A673 (cell line): ENCODE results near the gene TXNRD2. TPM values are rescaled to one million over a fixed set of nuclear protein-coding genes. Genes with fewer than 3 reads are reported as not detected.
"Not testable (repeated sequence)": the region's sequence is repeated elsewhere in the genome, so short reads cannot be mapped to it uniquely, and the experiment has no call there.

Experiments
- BruUV-seq: library from RNA; stranded (reverse); fragments of 400-500 nt; replicated peaks from 2 replicates; lab custom pipeline; 2021; lab: Mats Ljungman, UMichigan
- CTCF ChIA-PET: fragments of 300-600 bp; sonication (Branson Sonifier 250); formaldehyde crosslinking; loops from one replicate; lab custom pipeline; 2022; ENCODE audit warnings: antibody characterized with exemption; lab: Charles Lee
- POLR2A ChIA-PET: fragments of 300-600 bp; sonication (Branson Sonifier 250); formaldehyde crosslinking; loops from one replicate; lab custom pipeline; 2022; ENCODE audit warnings: antibody characterized with exemption; ENCODE audit not compliant: low non-redundant PET; lab: Charles Lee
- DNase-seq: peaks from one replicate; pipeline ENCODE4 v3.0.0-alpha.2; 2015; ENCODE audit warnings: low spot score
- H3K27ac ChIP-seq: fragments of 200-600 bp; sonication (generic); 2 replicates; pipeline ENCODE4 v1.5.1; 2016; ENCODE audit warnings: mixed run types, low read depth, mild to moderate bottlenecking, mixed read lengths, antibody characterized with exemption, low read length; ENCODE audit not compliant: poor library complexity, severe bottlenecking
- H3K27me3 ChIP-seq: fragments of 200-600 bp; sonication (generic); replicated peaks from 2 replicates; pipeline ENCODE4 v1.6.1; 2017; ENCODE audit warnings: mixed run types, low read depth, mild to moderate bottlenecking, mixed read lengths, antibody characterized with exemption, low read length; ENCODE audit not compliant: insufficient read depth, poor library complexity
- H3K36me3 ChIP-seq: fragments of 200-600 bp; sonication (generic); 2 replicates; pipeline ENCODE4 v1.6.1; 2016; ENCODE audit warnings: mixed run types, mild to moderate bottlenecking, mixed read lengths, antibody characterized with exemption, low read length; ENCODE audit not compliant: insufficient read depth, poor library complexity, severe bottlenecking
- H3K4me1 ChIP-seq: fragments of 200-600 bp; sonication (generic); 2 replicates; pipeline ENCODE4 v1.6.1; 2017; ENCODE audit warnings: mixed run types, mild to moderate bottlenecking, mixed read lengths, antibody characterized with exemption, low read length; ENCODE audit not compliant: insufficient read depth, poor library complexity, severe bottlenecking
- H3K4me3 ChIP-seq: fragments of 200-600 bp; sonication (generic); 2 replicates; pipeline ENCODE4 v1.5.1; 2016; ENCODE audit warnings: low read depth, mixed run types, mild to moderate bottlenecking, mixed read lengths, low read length; ENCODE audit not compliant: poor library complexity, severe bottlenecking
- H3K9me3 ChIP-seq: fragments of 200-600 bp; sonication (generic); 2 replicates; pipeline ENCODE4 v1.6.1; 2016; ENCODE audit warnings: mixed run types, low read depth, mild to moderate bottlenecking, mixed read lengths, antibody characterized with exemption, low read length; ENCODE audit not compliant: poor library complexity, severe bottlenecking
- CTCF ChIP-seq: fragments of 300-800, 200-600 bp; sonication (generic); conservative IDR thresholded peaks from 2 replicates; pipeline ENCODE4 v1.5.1; 2017; ENCODE audit warnings: low read depth, mild to moderate bottlenecking, antibody characterized with exemption, low read length, moderate library complexity, mixed read lengths
- EZH2 ChIP-seq: fragments of 200-600 bp; sonication (generic); IDR thresholded peaks from 2 replicates; pipeline ENCODE4 v1.6.1; 2017; ENCODE audit warnings: borderline replicate concordance, low read depth, mild to moderate bottlenecking, mixed read lengths, antibody characterized with exemption, low read length; ENCODE audit not compliant: poor library complexity, severe bottlenecking
- intact Hi-C: fragments of 100-400 bp; cut with micrococcal nuclease; formaldehyde crosslinking; loops from one replicate; pipeline ENCODE4 v1.10.0; 2022; ENCODE audit not compliant: unreplicated experiment
- total RNA-seq: library from RNA; stranded (reverse); gene quantifications from 2 replicates; pipeline ENCODE4 v1.2.3, GENCODE V29; 2021

The TXNRD2 gene
- total RNA-seq, 1 experiment from 2014 or later: 32.6 TPM

GRCh38 chr22:19910180-19910744 lies 31.4 kb downstream of the TXNRD2 start:
- H3K27ac ChIP-seq: no peak overlapping the region
- no peak overlapping the region for H3K4me3 ChIP-seq
- intact Hi-C loops: loop anchor here (1.0 to 5.0 kb wide), 2 partner anchors 180 to 278 kb away; no protein-coding TSS in a partner anchor
- BruUV-seq: no TSS peak
- no peaks in the 10 kb centered on the region for H3K4me1 ChIP-seq
- ChIA-PET POLR2A (no interaction called here), CTCF (interaction anchor here (0.5 to 4.8 kb wide), 13 partner anchors 9 to 335 kb away, joined by 3 to 79 read pairs (median 3); no protein-coding TSS in a partner anchor)
- H3K36me3 ChIP-seq: peaks cover 11% of the 10 kb centered on the region
- no peaks in the 10 kb centered on the region for H3K9me3 ChIP-seq
- TF ChIP-seq CTCF (0 out of 2 replicates have a peak, but pooled peaks have one; percentile 7), EZH2 (no peak)
- no peaks in the 10 kb centered on the region for H3K27me3 ChIP-seq
- DNase-seq: no peak

- BruUV-seq: no TSS peak
- H3K9me3 ChIP-seq: no peaks in the 10 kb centered on the region
- peaks cover 7% of the 10 kb centered on the region for H3K36me3 ChIP-seq
- no peak for TF ChIP-seq EZH2
- TF ChIP-seq CTCF: peak; percentile 98
- DNase-seq: peak; percentile 86
- H3K27me3 ChIP-seq: no peaks in the 10 kb centered on the region
- CTCF ChIA-PET: interaction anchor here (0.5 to 4.8 kb wide), 13 partner anchors 8 to 334 kb away, joined by 3 to 79 read pairs (median 3); no protein-coding TSS in a partner anchor
- intact Hi-C loops: loop anchor here (1.0 to 5.0 kb wide), 2 partner anchors 179 to 277 kb away; no protein-coding TSS in a partner anchor
- H3K27ac ChIP-seq: no peak overlapping the region
- no peak overlapping the region for H3K4me3 ChIP-seq
- POLR2A ChIA-PET: no interaction called here
- no peaks in the 10 kb centered on the region for H3K4me1 ChIP-seq
Observed at GRCh38 chr22:19909350-19910179, 32.1 kb downstream of the TXNRD2 start.

- POLR2A ChIA-PET, H3K27me3 ChIP-seq, intact Hi-C loops, H3K27ac ChIP-seq, DNase-seq, H3K9me3 ChIP-seq, H3K4me3 ChIP-seq, H3K36me3 ChIP-seq, BruUV-seq, H3K4me1 ChIP-seq: not testable (repeated sequence)
- CTCF ChIA-PET: interaction anchor here (0.5 kb wide), 1 partner anchor 178 kb away, joined by 3 read pairs; no protein-coding TSS in a partner anchor
Observed at GRCh38 chr22:19907902-19908301, 33.7 kb downstream of the TXNRD2 start.

- H3K27ac ChIP-seq, BruUV-seq, intact Hi-C loops, H3K9me3 ChIP-seq, H3K27me3 ChIP-seq, CTCF ChIA-PET, DNase-seq, H3K36me3 ChIP-seq, H3K4me3 ChIP-seq, POLR2A ChIA-PET: not testable (repeated sequence)
- peaks cover 13% of the 10 kb centered on the region for H3K4me1 ChIP-seq
Observed at GRCh38 chr22:19906864-19907263, 34.8 kb downstream of the TXNRD2 start.
